Measurements from ENCODE around the gene GALNT17.
"Not testable (repeated sequence)": the region's sequence is repeated elsewhere in the genome, so short reads cannot be mapped to it uniquely, and the experiment has no call there.

Gene GALNT17

GRCh38 chr7:71560354-71560995 lies 428.5 kb downstream of the GALNT17 start:
- no peak for DNase-seq (ENCODE audit: low read depth)

- DNase-seq (ENCODE audit: low read depth) = no peak
Measured at GRCh38 chr7:71563276-71563675, 431.3 kb downstream of the GALNT17 start.

GRCh38 chr7:71566376-71566775 lies 434.4 kb downstream of the GALNT17 start:
- no peak for DNase-seq (ENCODE audit: low read depth)

- DNase-seq (ENCODE audit: low read depth) = no peak
Measured at GRCh38 chr7:71566991-71567390, 435.0 kb downstream of the GALNT17 start.

GRCh38 chr7:71574153-71574860 lies 442.4 kb downstream of the GALNT17 start:
- DNase-seq (ENCODE audit: low read depth) = no peak

- no peak for DNase-seq (ENCODE audit: low read depth)
Measured at GRCh38 chr7:71580027-71580426, 448.1 kb downstream of the GALNT17 start.

- no peak for DNase-seq (ENCODE audit: low read depth)
Measured at GRCh38 chr7:71584256-71584655, 452.3 kb downstream of the GALNT17 start.

- DNase-seq (ENCODE audit: low read depth) = no peak
Measured at GRCh38 chr7:71591876-71592275, 459.9 kb downstream of the GALNT17 start.

GRCh38 chr7:71592388-71592787 lies 460.4 kb downstream of the GALNT17 start:
- DNase-seq (ENCODE audit: low read depth) = not testable (repeated sequence)

- DNase-seq (ENCODE audit: low read depth) = no peak
Measured at GRCh38 chr7:71594736-71595135, 462.8 kb downstream of the GALNT17 start.

- DNase-seq (ENCODE audit: low read depth) = no peak
Measured at GRCh38 chr7:71595176-71595575, 463.2 kb downstream of the GALNT17 start.

- DNase-seq (ENCODE audit: low read depth) = no peak
Measured at GRCh38 chr7:71598553-71598952, 466.6 kb downstream of the GALNT17 start.

GRCh38 chr7:71601851-71602250 lies 469.9 kb downstream of the GALNT17 start:
- no peak for DNase-seq (ENCODE audit: low read depth)

- DNase-seq (ENCODE audit: low read depth) = no peak
Measured at GRCh38 chr7:71604818-71605414, 473.0 kb downstream of the GALNT17 start.

- DNase-seq (ENCODE audit: low read depth) = no peak
Measured at GRCh38 chr7:71611986-71612385, 480.0 kb downstream of the GALNT17 start.

GRCh38 chr7:71612911-71613310 lies 481.0 kb downstream of the GALNT17 start:
- no peak for DNase-seq (ENCODE audit: low read depth)

- no peak for DNase-seq (ENCODE audit: low read depth)
Measured at GRCh38 chr7:71613313-71613712, 481.4 kb downstream of the GALNT17 start.

GRCh38 chr7:71615017-71615416 lies 483.1 kb downstream of the GALNT17 start:
- no peak for DNase-seq (ENCODE audit: low read depth)

GRCh38 chr7:71616217-71616616 lies 484.3 kb downstream of the GALNT17 start:
- DNase-seq (ENCODE audit: low read depth) = no peak

GRCh38 chr7:71618278-71618677 lies 486.3 kb downstream of the GALNT17 start:
- DNase-seq (ENCODE audit: low read depth) = no peak

GRCh38 chr7:71625545-71625944 lies 493.6 kb downstream of the GALNT17 start:
- DNase-seq (ENCODE audit: low read depth) = no peak

GRCh38 chr7:71626206-71626605 lies 494.3 kb downstream of the GALNT17 start:
- no peak for DNase-seq (ENCODE audit: low read depth)

- DNase-seq (ENCODE audit: low read depth) = no peak
Measured at GRCh38 chr7:71627651-71628050, 495.7 kb downstream of the GALNT17 start.
